Glutamatergic neuron (in vitro differentiated cells): Measurements from ENCODE around the gene LIF. TPM values are rescaled to one million over a fixed set of nuclear protein-coding genes. Genes with fewer than 3 reads are reported as not detected.
"Not testable (repeated sequence)": the region's sequence is repeated elsewhere in the genome, so short reads cannot be mapped to it uniquely, and the experiment has no call there.

Experiments
- DNase-seq: peaks from one replicate; pipeline ENCODE4 v3.0.0; 2022
- H3K27ac Mint-ChIP-seq: one replicate; pipeline ENCODE4 v1.8.0; 2020; ENCODE audit warnings: mild to moderate bottlenecking, mixed read lengths, inconsistent platforms; ENCODE audit not compliant: unreplicated experiment
- H3K27me3 Mint-ChIP-seq: one replicate; pipeline ENCODE4 v1.8.0; 2020; ENCODE audit warnings: mild to moderate bottlenecking, moderate library complexity, mixed read lengths, inconsistent platforms; ENCODE audit not compliant: unreplicated experiment
- H3K36me3 Mint-ChIP-seq: one replicate; pipeline ENCODE4 v1.8.0; 2020; ENCODE audit warnings: mild to moderate bottlenecking, mixed read lengths, inconsistent platforms; ENCODE audit not compliant: unreplicated experiment
- H3K4me1 Mint-ChIP-seq: one replicate; pipeline ENCODE4 v1.8.0; 2020; ENCODE audit warnings: mild to moderate bottlenecking, low read depth, mixed read lengths, inconsistent platforms; ENCODE audit not compliant: unreplicated experiment
- H3K4me3 Mint-ChIP-seq: one replicate; pipeline ENCODE4 v1.8.0; 2020; ENCODE audit warnings: mild to moderate bottlenecking, mixed read lengths, inconsistent platforms; ENCODE audit not compliant: unreplicated experiment
- H3K9me3 Mint-ChIP-seq: one replicate; pipeline ENCODE4 v1.8.0; 2020; ENCODE audit warnings: mild to moderate bottlenecking, moderate library complexity, mixed read lengths, inconsistent platforms; ENCODE audit not compliant: unreplicated experiment
- total RNA-seq: library from RNA; stranded (reverse); fragmentation: NEBNext Ultra II Directional; extraction: Animal tissue kit (Norgen Biotek cat#: 25700); gene quantifications from one replicate; pipeline ENCODE4 v1.2.1, GENCODE V29; 2021; ENCODE audit not compliant: unreplicated experiment
- TF ChIP-seq, protein P1 (sequence below): fragments of 200-600 bp; sonication (generic); IDR thresholded peaks from one replicate; pipeline ENCODE4 v1.5.0; 2021; ENCODE audit not compliant: partially characterized antibody, unreplicated experiment

LIF gene
- total RNA-seq, 1 donor from 2014 or later, result 0.29 TPM

DNA sequence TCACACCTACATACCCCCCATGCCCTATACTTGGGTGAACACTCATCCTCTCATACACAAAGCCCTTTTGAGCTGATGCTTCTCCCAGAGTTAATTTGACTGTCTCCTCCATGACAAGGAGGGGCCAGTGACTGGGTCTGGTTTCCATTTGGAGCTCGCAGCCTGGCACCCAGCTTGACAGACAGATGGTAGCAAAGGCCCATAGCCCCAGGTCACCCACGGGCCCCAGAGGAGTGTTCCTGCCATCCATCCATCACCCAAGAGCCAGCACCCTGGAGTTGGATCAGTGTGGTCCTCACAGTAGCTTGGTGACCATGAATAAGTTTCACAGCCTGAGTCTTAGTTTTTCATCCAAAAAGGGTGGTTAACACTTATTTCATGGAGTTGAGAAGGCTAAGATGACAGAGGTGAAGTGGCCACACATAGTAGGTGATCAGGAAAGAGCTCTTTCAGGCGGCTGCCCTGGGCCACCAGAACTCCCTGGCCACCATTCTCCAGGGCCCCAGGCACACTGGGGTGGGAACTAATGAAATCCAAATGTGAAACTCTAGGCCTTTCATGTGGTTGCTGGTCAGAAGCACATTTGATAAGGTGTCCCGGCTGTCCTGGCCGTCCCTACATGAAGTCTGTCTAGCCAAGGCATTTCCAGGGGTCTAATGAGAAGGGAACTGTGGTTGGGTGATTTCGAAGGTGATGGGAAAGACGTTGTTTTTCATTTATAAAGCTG, 42.4 kb downstream of the LIF start:
- H3K4me1 Mint-ChIP-seq, result no peaks in the 10 kb centered on the region
- no peak overlapping the region for H3K27ac Mint-ChIP-seq
- DNase-seq, result no peak
- H3K36me3 Mint-ChIP-seq, result peaks cover 4% of the 10 kb centered on the region
- peaks cover 1% of the 10 kb centered on the region for H3K9me3 Mint-ChIP-seq
- H3K4me3 Mint-ChIP-seq, result no peak overlapping the region
- TF ChIP-seq, protein P1, sequence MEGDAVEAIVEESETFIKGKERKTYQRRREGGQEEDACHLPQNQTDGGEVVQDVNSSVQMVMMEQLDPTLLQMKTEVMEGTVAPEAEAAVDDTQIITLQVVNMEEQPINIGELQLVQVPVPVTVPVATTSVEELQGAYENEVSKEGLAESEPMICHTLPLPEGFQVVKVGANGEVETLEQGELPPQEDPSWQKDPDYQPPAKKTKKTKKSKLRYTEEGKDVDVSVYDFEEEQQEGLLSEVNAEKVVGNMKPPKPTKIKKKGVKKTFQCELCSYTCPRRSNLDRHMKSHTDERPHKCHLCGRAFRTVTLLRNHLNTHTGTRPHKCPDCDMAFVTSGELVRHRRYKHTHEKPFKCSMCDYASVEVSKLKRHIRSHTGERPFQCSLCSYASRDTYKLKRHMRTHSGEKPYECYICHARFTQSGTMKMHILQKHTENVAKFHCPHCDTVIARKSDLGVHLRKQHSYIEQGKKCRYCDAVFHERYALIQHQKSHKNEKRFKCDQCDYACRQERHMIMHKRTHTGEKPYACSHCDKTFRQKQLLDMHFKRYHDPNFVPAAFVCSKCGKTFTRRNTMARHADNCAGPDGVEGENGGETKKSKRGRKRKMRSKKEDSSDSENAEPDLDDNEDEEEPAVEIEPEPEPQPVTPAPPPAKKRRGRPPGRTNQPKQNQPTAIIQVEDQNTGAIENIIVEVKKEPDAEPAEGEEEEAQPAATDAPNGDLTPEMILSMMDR, result no peak
- peaks cover 6% of the 10 kb centered on the region for H3K27me3 Mint-ChIP-seq

DNA sequence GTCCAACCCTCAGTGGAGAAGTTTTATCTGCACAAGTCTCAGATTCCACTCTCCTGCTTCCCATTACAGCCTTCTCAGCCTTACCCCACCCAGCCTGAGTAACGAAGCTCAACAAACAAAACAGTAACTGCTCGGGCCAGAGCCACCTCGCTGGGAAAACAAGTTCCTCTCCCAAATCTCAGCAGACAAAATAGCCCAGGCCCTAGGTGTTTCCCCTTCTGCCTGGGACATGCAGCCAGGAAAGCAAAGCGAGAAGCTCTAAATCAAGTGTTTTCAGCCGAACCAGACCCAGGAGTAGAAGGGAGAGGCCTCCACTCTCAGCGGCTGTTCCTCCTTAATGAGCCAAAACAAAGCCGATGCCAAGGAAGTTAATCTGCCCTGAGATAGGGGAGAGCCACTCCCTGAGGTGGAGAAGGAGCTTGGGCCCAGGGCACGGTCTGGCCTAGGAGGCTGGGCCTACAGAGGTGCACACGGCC, 44.0 kb downstream of the LIF start:
- TF ChIP-seq, protein P1, result no peak
- H3K4me3 Mint-ChIP-seq, result no peak overlapping the region
- H3K9me3 Mint-ChIP-seq, result peaks cover 1% of the 10 kb centered on the region
- H3K27me3 Mint-ChIP-seq, result peaks cover 6% of the 10 kb centered on the region
- H3K36me3 Mint-ChIP-seq, result peaks cover 4% of the 10 kb centered on the region
- H3K4me1 Mint-ChIP-seq, result no peaks in the 10 kb centered on the region
- no peak overlapping the region for H3K27ac Mint-ChIP-seq
- no peak for DNase-seq

DNA sequence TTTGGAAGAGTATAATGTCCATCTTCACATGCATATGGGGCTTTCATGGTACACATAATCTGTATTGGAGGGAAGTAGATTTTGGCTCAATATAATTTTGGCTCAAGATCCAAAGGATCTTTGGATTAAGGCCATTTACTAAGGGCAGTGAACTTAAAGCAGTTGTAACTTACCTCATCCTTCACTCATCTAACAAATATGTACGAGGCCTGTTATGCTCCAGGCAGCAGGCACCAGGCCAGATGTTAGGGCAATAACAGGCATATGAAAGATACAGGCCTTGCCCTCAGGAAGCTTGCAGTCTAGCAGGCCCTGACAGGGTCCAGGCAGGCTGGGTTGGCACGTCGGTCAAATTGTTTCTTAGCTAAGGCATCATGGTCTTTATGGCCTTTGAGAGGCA, 44.6 kb downstream of the LIF start:
- Mint-ChIP-seq H3K4me3 (no peak overlapping the region), H3K4me1 (no peaks in the 10 kb centered on the region), H3K27ac (no peak overlapping the region), H3K36me3 (peaks cover 4% of the 10 kb centered on the region), H3K27me3 (peaks cover 6% of the 10 kb centered on the region), H3K9me3 (peaks cover 1% of the 10 kb centered on the region)
- DNase-seq, result no peak
- TF ChIP-seq, protein P1, result no peak

DNA sequence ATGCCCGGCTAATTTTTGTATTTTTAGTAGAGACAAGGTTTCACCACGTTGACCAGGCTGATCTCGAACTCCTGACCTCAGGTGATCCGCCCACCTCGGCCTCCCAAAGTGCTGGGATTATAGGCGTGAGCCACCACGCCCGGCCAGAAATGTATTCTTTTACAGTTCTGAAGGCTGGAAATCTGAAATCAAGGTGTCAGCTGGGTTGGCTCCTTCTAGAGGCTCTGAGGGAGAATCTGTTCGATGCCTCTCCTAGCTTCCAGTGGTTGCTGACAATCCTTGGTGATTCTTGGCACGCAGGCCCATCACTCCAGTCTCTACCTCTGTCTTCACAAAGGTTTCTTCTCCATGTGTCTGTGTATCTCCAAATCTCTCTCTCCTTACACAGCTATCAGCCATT, 45.7 kb downstream of the LIF start:
- H3K9me3 Mint-ChIP-seq, H3K4me3 Mint-ChIP-seq, H3K27ac Mint-ChIP-seq, H3K36me3 Mint-ChIP-seq, H3K27me3 Mint-ChIP-seq, DNase-seq, H3K4me1 Mint-ChIP-seq: not testable (repeated sequence)

DNA sequence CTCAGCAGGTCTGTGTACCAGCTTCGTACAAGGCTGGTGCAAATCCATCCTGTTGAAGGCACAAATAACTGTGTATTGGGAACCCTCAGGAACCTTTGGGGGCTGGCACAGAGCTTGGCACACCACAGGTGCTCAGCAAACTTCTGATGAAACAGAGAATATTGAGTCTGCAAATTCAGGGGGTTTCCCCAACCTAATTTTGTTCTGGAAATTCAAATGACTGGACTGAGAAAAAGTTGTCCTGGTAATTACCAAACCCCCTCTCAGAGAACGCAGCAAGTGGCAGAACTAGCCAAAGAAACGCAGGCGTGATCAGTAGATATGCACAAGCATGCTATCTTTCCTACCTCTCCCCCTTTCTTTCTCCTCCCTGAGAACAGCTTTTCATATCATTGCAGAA, 47.6 kb downstream of the LIF start:
- Mint-ChIP-seq H3K4me3 (no peak overlapping the region), H3K27ac (no peak overlapping the region), H3K9me3 (no peaks in the 10 kb centered on the region), H3K36me3 (peaks cover 4% of the 10 kb centered on the region), H3K4me1 (no peaks in the 10 kb centered on the region), H3K27me3 (peaks cover 3% of the 10 kb centered on the region)
- no peak for DNase-seq
- TF ChIP-seq, protein P1, result no peak
